CD14-positive monocyte (primary cell): ENCODE data around the gene RSF1. TPM values are rescaled to one million over a fixed set of nuclear protein-coding genes. Genes with fewer than 3 reads are reported as not detected.
"Not testable (repeated sequence)": the region's sequence is repeated elsewhere in the genome, so short reads cannot be mapped to it uniquely, and the experiment has no call there.

Experiments used
- DNase-seq, 3 donors: peaks; one replicate each; pipeline ENCODE4 v3.0.0-alpha.2; 2011 to 2022
- H2AFZ ChIP-seq: 2 replicates; pipeline ENCODE4 v1.6.0; 2012; ENCODE audit warnings: mild to moderate bottlenecking, low read depth, low read length, inconsistent platforms; ENCODE audit not compliant: insufficient read depth, poor library complexity, severe bottlenecking
- H3K27ac ChIP-seq, 2 donors: 1 replicate in 1 of 2; 2 replicates in 1 of 2; pipeline ENCODE4 v1.5.1; 2012 to 2013; ENCODE audit warnings: low read length in 2 of 2, control low read depth in 1 of 2, inconsistent platforms in 1 of 2, low read depth in 1 of 2, mild to moderate bottlenecking in 1 of 2
- H3K27me3 ChIP-seq, 2 donors: one replicate each; pipeline versions ENCODE4 v1.6.0 to v1.6.1; 2011 to 2013; ENCODE audit warnings: low read length in 2 of 2; ENCODE audit not compliant: control insufficient read depth in 2 of 2, insufficient read depth in 2 of 2
- H3K36me3 ChIP-seq, 2 donors: replicated peaks in 1 of 2; 1 replicate in 1 of 2; 2 replicates in 1 of 2; pipeline versions ENCODE4 v1.5.1 to v1.6.1; 2012 to 2013; ENCODE audit warnings: low read length in 2 of 2, control low read depth in 1 of 2, inconsistent platforms in 1 of 2, mild to moderate bottlenecking in 1 of 2; ENCODE audit not compliant: insufficient read depth in 2 of 2, control insufficient read depth in 1 of 2
- H3K4me1 ChIP-seq, 2 donors: 1 replicate in 1 of 2; 2 replicates in 1 of 2; pipeline versions ENCODE4 v1.5.1 to v1.6.1; 2012 to 2013; ENCODE audit warnings: low read length in 2 of 2, control low read depth in 1 of 2, inconsistent platforms in 1 of 2, mild to moderate bottlenecking in 1 of 2, moderate library complexity in 1 of 2; ENCODE audit not compliant: insufficient read depth in 2 of 2, control insufficient read depth in 1 of 2
- H3K4me2 ChIP-seq: replicated peaks from 2 replicates; pipeline ENCODE3; 2012; ENCODE audit warnings: low read length, moderate library complexity, mild to moderate bottlenecking; ENCODE audit not compliant: poor library complexity, severe bottlenecking; ENCODE audit errors: extremely low read depth
- H3K4me3 ChIP-seq, 3 experiments: fragments of 200-600 bp in 1 of 3; sonication (generic) in 1 of 3; replicated peaks in 1 of 3; 1 replicate in 2 of 3; 2 replicates in 1 of 3; pipeline ENCODE4 v1.5.1; 2011 to 2013; ENCODE audit warnings: low read length in 3 of 3, mild to moderate bottlenecking in 3 of 3, control low read depth in 2 of 3, low read depth in 2 of 3, inconsistent platforms in 1 of 3, moderate library complexity in 1 of 3
- H3K79me2 ChIP-seq: 2 replicates; pipeline ENCODE4 v1.6.0; 2012; ENCODE audit warnings: mild to moderate bottlenecking, control low read depth, inconsistent platforms, low read length, moderate library complexity; ENCODE audit not compliant: insufficient read depth
- H3K9ac ChIP-seq: 2 replicates; pipeline ENCODE4 v1.6.0; 2017; ENCODE audit warnings: low read length, mild to moderate bottlenecking; ENCODE audit not compliant: insufficient read depth, poor library complexity, severe bottlenecking
- H3K9me3 ChIP-seq, 2 donors: replicated peaks in 1 of 2; 1 replicate in 1 of 2; 2 replicates in 1 of 2; pipeline versions ENCODE4 v1.5.1 to v1.6.1; 2012 to 2013; ENCODE audit warnings: low read length in 2 of 2, control low read depth in 1 of 2; ENCODE audit not compliant: control insufficient read depth in 1 of 2, insufficient read depth in 1 of 2
- H4K20me1 ChIP-seq: 2 replicates; pipeline ENCODE4 v1.6.0; 2012; ENCODE audit warnings: mild to moderate bottlenecking, low read length, control low read depth, moderate library complexity; ENCODE audit not compliant: insufficient read depth
- H3K27ac Mint-ChIP-seq, 7 donors: one replicate each; pipeline ENCODE4 v1.8.0; 2020; ENCODE audit warnings: mild to moderate bottlenecking in 7 of 7, mixed read lengths in 7 of 7, moderate library complexity in 6 of 7, inconsistent platforms in 2 of 7
- H3K27me3 Mint-ChIP-seq, 3 donors: one replicate each; pipeline ENCODE4 v1.8.0; 2021 to 2022; ENCODE audit warnings: low read depth in 3 of 3, mild to moderate bottlenecking in 3 of 3, mixed read lengths in 3 of 3, moderate library complexity in 3 of 3, inconsistent platforms in 1 of 3
- H3K36me3 Mint-ChIP-seq, 2 donors: one replicate each; pipeline ENCODE4 v1.8.0; 2020; ENCODE audit warnings: mixed read lengths in 2 of 2, inconsistent platforms in 1 of 2, mild to moderate bottlenecking in 1 of 2
- H3K4me1 Mint-ChIP-seq: one replicate; pipeline ENCODE4 v1.8.0; 2020; ENCODE audit warnings: mild to moderate bottlenecking, mixed read lengths
- H3K4me3 Mint-ChIP-seq, 2 donors: one replicate each; pipeline ENCODE4 v1.8.0; 2020; ENCODE audit warnings: mild to moderate bottlenecking in 2 of 2, mixed read lengths in 2 of 2, moderate library complexity in 1 of 2
- H3K9me3 Mint-ChIP-seq, 7 donors: one replicate each; pipeline ENCODE4 v1.8.0; 2020 to 2022; ENCODE audit warnings: mixed read lengths in 7 of 7, mild to moderate bottlenecking in 6 of 7, moderate library complexity in 6 of 7, inconsistent platforms in 2 of 7
- WGBS: methylation state at CpG from one replicate; pipeline ENCODE4 v1.1.5; 2013; ENCODE audit warnings: missing lambda C conversion rate; ENCODE audit not compliant: insufficient coverage; 5-methylcytosine and 5-hydroxymethylcytosine counted together
- intact Hi-C, 2 donors: fragments of 100-400 bp; cut with micrococcal nuclease; formaldehyde crosslinking; loops; one replicate each; pipeline versions ENCODE4 v1.15.0 to v1.15.1; 2023
- polyA plus RNA-seq, 3 donors: library from polyadenylated mRNA; depleted of rRNA in 1 of 3; unstranded in 2 of 3; stranded (reverse) in 1 of 3; fragments of 300-500 nt in 2 of 3; fragments of >200 nt in 1 of 3; fragmentation: Illumina TruSeq in 2 of 3; gene quantifications; 1 replicate in 2 of 3; 2 replicates in 1 of 3; pipeline ENCODE4 v1.2.3, GENCODE V29; 2012 to 2021
- TF ChIP-seq, protein P1 (sequence below): fragments of 200-600 bp; IDR thresholded peaks from one replicate; pipeline ENCODE4 v1.8.0; 2022; ENCODE audit warnings: antibody characterized with exemption, mild to moderate bottlenecking

Gene RSF1
- polyA plus RNA-seq, 3 donors: 8.3 to 14.8 (median 9.2) TPM

DNA sequence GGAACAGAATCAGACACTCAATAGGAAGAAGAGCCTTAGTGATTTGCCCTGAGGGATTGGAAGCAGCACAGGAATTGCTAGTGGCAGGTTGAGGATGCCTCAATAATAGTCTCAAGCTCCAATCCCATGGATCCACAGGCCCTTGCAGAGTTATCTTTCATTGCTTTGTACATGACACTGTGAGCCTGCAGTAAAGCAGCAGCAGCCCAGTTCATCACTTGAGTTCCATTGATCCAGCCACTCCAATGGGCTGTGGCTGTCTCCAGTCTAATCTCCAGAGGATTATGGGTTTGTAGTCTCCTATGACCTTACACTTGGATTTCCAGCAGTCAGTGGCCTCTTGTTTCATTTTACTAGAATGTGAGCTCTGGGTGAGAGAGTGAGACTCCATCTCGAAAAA, 45.8 kb upstream of the RSF1 start:
- Histone ChIP-seq H3K79me2 (no peaks in the 10 kb centered on the region), H3K27ac (no peak overlapping the region), H3K27me3 (no peaks in the 10 kb centered on the region), H4K20me1 (no peaks in the 10 kb centered on the region), H3K4me2 (no peak overlapping the region), H3K36me3 (peaks cover 8 to 16% of the 10 kb centered on the region in 2 donors), H3K9ac (no peak overlapping the region), H3K4me3 (no peak overlapping the region), H2AFZ (no peak overlapping the region), H3K4me1 (no peaks in the 10 kb centered on the region), H3K9me3 (no peaks in the 10 kb centered on the region)
- intact Hi-C loops: no loop called here
- Mint-ChIP-seq H3K4me1 (no peaks in the 10 kb centered on the region), H3K4me3 (no peak overlapping the region), H3K27ac (no peak overlapping the region), H3K36me3 (peaks cover 16 to 26% of the 10 kb centered on the region in 2 donors), H3K9me3 (no peaks in the 10 kb centered on the region), H3K27me3 (no peaks in the 10 kb centered on the region)
- no CpG with 5 or more reads among the region's 1 CpG for WGBS
- DNase-seq: no peak
- TF ChIP-seq, protein P1, sequence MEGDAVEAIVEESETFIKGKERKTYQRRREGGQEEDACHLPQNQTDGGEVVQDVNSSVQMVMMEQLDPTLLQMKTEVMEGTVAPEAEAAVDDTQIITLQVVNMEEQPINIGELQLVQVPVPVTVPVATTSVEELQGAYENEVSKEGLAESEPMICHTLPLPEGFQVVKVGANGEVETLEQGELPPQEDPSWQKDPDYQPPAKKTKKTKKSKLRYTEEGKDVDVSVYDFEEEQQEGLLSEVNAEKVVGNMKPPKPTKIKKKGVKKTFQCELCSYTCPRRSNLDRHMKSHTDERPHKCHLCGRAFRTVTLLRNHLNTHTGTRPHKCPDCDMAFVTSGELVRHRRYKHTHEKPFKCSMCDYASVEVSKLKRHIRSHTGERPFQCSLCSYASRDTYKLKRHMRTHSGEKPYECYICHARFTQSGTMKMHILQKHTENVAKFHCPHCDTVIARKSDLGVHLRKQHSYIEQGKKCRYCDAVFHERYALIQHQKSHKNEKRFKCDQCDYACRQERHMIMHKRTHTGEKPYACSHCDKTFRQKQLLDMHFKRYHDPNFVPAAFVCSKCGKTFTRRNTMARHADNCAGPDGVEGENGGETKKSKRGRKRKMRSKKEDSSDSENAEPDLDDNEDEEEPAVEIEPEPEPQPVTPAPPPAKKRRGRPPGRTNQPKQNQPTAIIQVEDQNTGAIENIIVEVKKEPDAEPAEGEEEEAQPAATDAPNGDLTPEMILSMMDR: no peak

DNA sequence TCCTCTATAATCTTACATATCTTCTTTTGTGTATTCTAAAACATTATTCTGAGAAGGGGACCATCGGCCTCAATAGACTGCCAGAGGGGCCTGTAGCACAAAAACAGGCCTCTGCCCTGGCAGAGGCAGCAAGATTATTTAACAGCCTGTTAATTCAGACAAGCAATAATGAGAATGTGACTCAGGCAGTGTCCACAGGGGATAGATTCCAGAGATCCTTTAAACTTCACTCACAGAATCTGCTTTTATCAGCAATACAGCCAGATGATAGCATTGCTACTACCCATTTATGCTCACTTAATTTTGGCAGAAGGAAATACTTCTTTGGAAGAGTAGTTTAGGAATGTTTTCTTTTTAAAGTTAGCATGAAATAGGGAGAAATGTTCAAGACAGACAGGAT, 45.3 kb upstream of the RSF1 start:
- no peak overlapping the region for H2AFZ ChIP-seq
- H3K36me3 ChIP-seq: peaks cover 7 to 14% of the 10 kb centered on the region in 2 donors
- H3K9ac ChIP-seq: no peak overlapping the region
- Mint-ChIP-seq H3K4me1 (no peaks in the 10 kb centered on the region), H3K4me3 (no peak overlapping the region), H3K27ac (peak overlapping the region in 1 of 7 donors; percentile 4), H3K27me3 (no peaks in the 10 kb centered on the region), H3K9me3 (no peaks in the 10 kb centered on the region), H3K36me3 (peaks cover 15 to 24% of the 10 kb centered on the region in 2 donors)
- H3K4me3 ChIP-seq: no peak overlapping the region
- no CpG with 5 or more reads among the region's 1 CpG for WGBS
- no peaks in the 10 kb centered on the region for H3K4me1 ChIP-seq
- intact Hi-C loops: no loop called here
- TF ChIP-seq, protein P1: no peak
- no peaks in the 10 kb centered on the region for H3K9me3 ChIP-seq
- no peaks in the 10 kb centered on the region for H3K27me3 ChIP-seq
- H3K4me2 ChIP-seq: no peak overlapping the region
- no peaks in the 10 kb centered on the region for H3K79me2 ChIP-seq
- no peaks in the 10 kb centered on the region for H4K20me1 ChIP-seq
- DNase-seq: no peak
- H3K27ac ChIP-seq: no peak overlapping the region

DNA sequence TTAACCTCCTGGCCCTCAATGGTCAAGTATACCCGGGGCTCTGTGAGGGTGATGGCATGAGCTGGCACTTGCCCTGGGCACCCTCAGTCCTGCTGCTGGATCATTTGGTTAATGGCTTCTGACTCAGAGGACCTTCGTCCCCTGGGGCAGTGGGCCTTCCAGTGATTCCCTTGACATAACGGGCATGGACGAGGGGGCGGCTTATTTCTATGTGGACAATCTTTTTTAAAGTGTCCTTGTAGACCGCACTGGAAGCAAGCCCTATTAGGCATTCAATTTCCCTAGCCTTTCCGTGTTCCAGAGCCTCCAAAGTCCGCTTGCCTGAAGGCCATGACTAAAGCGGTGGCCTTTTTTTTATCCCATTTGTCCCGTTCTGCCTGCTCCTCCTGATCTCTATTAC, 40.9 kb upstream of the RSF1 start:
- H3K4me1 Mint-ChIP-seq, H4K20me1 ChIP-seq, H3K9me3 ChIP-seq, H3K27ac Mint-ChIP-seq, H3K4me3 ChIP-seq, H3K27me3 ChIP-seq, H3K4me1 ChIP-seq, H2AFZ ChIP-seq, H3K9ac ChIP-seq, H3K4me3 Mint-ChIP-seq, H3K9me3 Mint-ChIP-seq, H3K79me2 ChIP-seq, H3K36me3 ChIP-seq, H3K4me2 ChIP-seq, intact Hi-C loops, DNase-seq, H3K27ac ChIP-seq, H3K27me3 Mint-ChIP-seq: not testable (repeated sequence)
- 98% methylated on average over 8 of the region's 10 CpGs for WGBS
- H3K36me3 Mint-ChIP-seq: peaks cover 4 to 15% of the 10 kb centered on the region in 2 donors
